NCI-H748 (cell line): ENCODE measurements around the gene CNTN4.
A peak's percentile ranks its signal among the peaks of the same experiment; 100 is the strongest.
"Not testable (repeated sequence)": the region's sequence is repeated elsewhere in the genome, so short reads cannot be mapped to it uniquely, and the experiment has no call there.

Experiments
- DNase-seq: peaks from one replicate; lab custom pipeline; 2025; ENCODE audit not compliant: unreplicated experiment; lab: John Stamatoyannopoulos, UW

CNTN4 gene

GRCh38 chr3:2889736-2890135 lies 791.1 kb downstream of the CNTN4 start:
- DNase-seq: no peak

- no peak for DNase-seq
Measured at GRCh38 chr3:2896308-2896939, 797.8 kb downstream of the CNTN4 start.

GRCh38 chr3:2897821-2898220 lies 799.2 kb downstream of the CNTN4 start:
- no peak for DNase-seq

GRCh38 chr3:2898591-2899353 lies 800.1 kb downstream of the CNTN4 start:
- no peak for DNase-seq

- DNase-seq: no peak
Measured at GRCh38 chr3:2904054-2904453, 805.4 kb downstream of the CNTN4 start.

- DNase-seq: no peak
Measured at GRCh38 chr3:2908693-2909351, 810.2 kb downstream of the CNTN4 start.

GRCh38 chr3:2910997-2911396 lies 812.3 kb downstream of the CNTN4 start:
- DNase-seq: no peak

- peak; percentile 14 for DNase-seq
Measured at GRCh38 chr3:2915826-2916225, 817.2 kb downstream of the CNTN4 start.

GRCh38 chr3:2916640-2917039 lies 818.0 kb downstream of the CNTN4 start:
- not testable (repeated sequence) for DNase-seq

- DNase-seq: no peak
Measured at GRCh38 chr3:2920103-2920502, 821.4 kb downstream of the CNTN4 start.

GRCh38 chr3:2921452-2921851 lies 822.8 kb downstream of the CNTN4 start:
- DNase-seq: no peak

GRCh38 chr3:2921903-2922302 lies 823.2 kb downstream of the CNTN4 start:
- peak; percentile 49 for DNase-seq

- DNase-seq: no peak
Measured at GRCh38 chr3:2923390-2923789, 824.7 kb downstream of the CNTN4 start.

GRCh38 chr3:2927259-2927658 lies 828.6 kb downstream of the CNTN4 start:
- no peak for DNase-seq

GRCh38 chr3:2929574-2929973 lies 830.9 kb downstream of the CNTN4 start:
- DNase-seq: no peak

- DNase-seq: no peak
Measured at GRCh38 chr3:2931265-2931664, 832.6 kb downstream of the CNTN4 start.

- no peak for DNase-seq
Measured at GRCh38 chr3:2934541-2934940, 835.9 kb downstream of the CNTN4 start.

GRCh38 chr3:2937055-2937454 lies 838.4 kb downstream of the CNTN4 start:
- DNase-seq: no peak

GRCh38 chr3:2937592-2937991 lies 838.9 kb downstream of the CNTN4 start:
- peak; percentile 30 for DNase-seq

GRCh38 chr3:2938711-2939110 lies 840.0 kb downstream of the CNTN4 start:
- DNase-seq: peak; percentile 96

- no peak for DNase-seq
Measured at GRCh38 chr3:2940062-2940461, 841.4 kb downstream of the CNTN4 start.

- DNase-seq: no peak
Measured at GRCh38 chr3:2944628-2945027, 846.0 kb downstream of the CNTN4 start.
